Upper lobe of left lung (tissue), 6 donors: ENCODE measurements around the gene LLGL1. TPM values are rescaled to one million over a fixed set of nuclear protein-coding genes. Genes with fewer than 3 reads are reported as not detected.
A peak's percentile ranks its signal among the peaks of the same experiment; 100 is the strongest.

Experiments
- ATAC-seq, 2 donors: fragments of 200-7000 bp; cut with Tn5 transposase; one replicate each; pipeline ENCODE4 v1.9.1; 2022; ENCODE audit warnings: mild to moderate bottlenecking in 2 of 2, moderate library complexity in 2 of 2; ENCODE audit not compliant: low FRiP score in 2 of 2
- DNase-seq, 2 donors: peaks; one replicate each; pipeline ENCODE4 v3.0.0-alpha.2; 2019 to 2020
- H3K27ac ChIP-seq, 4 donors: fragments of 200-600 bp; sonication (generic); one replicate each; pipeline ENCODE4 v1.5.1; 2016 to 2019
- H3K27me3 ChIP-seq, 4 donors: fragments of 200-600 bp; sonication (generic); one replicate each; pipeline ENCODE4 v1.5.1; 2017 to 2019
- H3K36me3 ChIP-seq, 4 donors: fragments of 200-600 bp; sonication (generic); one replicate each; pipeline ENCODE4 v1.5.1; 2016 to 2019
- H3K4me1 ChIP-seq, 4 donors: fragments of 200-600 bp; sonication (generic); one replicate each; pipeline ENCODE4 v1.5.1; 2018 to 2019
- H3K4me3 ChIP-seq, 4 donors: fragments of 200-600 bp; sonication (generic); one replicate each; pipeline ENCODE4 v1.5.1; 2017 to 2019; ENCODE audit warnings: mild to moderate bottlenecking in 2 of 4, moderate library complexity in 1 of 4
- H3K9me3 ChIP-seq, 4 donors: fragments of 200-600 bp; sonication (generic); one replicate each; pipeline ENCODE4 v1.5.1; 2018 to 2019
- EP300 ChIP-seq, 4 donors: sonication (generic); formaldehyde crosslinking; IDR thresholded peaks; one replicate each; pipeline ENCODE4 v1.5.1; 2017; ENCODE audit warnings: antibody characterized with exemption in 4 of 4, control low read depth in 2 of 4
- POLR2A ChIP-seq, 4 donors: fragments of 450-650 bp; IDR thresholded peaks; one replicate each; pipeline ENCODE4 v1.5.1; 2016 to 2017; ENCODE audit warnings: antibody characterized with exemption in 4 of 4, mild to moderate bottlenecking in 2 of 4
- POLR2AphosphoS5 ChIP-seq, 2 donors: sonication (generic); formaldehyde crosslinking; IDR thresholded peaks; one replicate each; pipeline ENCODE4 v1.5.1; 2017; ENCODE audit warnings: antibody characterized with exemption in 2 of 2
- WGBS, 2 donors: methylation state at CpG; one replicate each; pipeline ENCODE4 v1.1.5; 2017 to 2018; 5-methylcytosine and 5-hydroxymethylcytosine counted together
- total RNA-seq, 6 donors: library from RNA; depleted of rRNA in 4 of 6; stranded (reverse); fragments of >200 nt in 4 of 6; gene quantifications; one replicate each; pipeline versions ENCODE4 v1.1.0 to v1.2.1, GENCODE V29; 2016 to 2021
- TF ChIP-seq, protein P1 (sequence below), 6 experiments: fragments of 450-650 bp in 4 of 6; fragments of 200-600 bp in 2 of 6; sonication (generic) in 2 of 6; IDR thresholded peaks; one replicate each; pipeline ENCODE4 v1.5.1; 2016 to 2019; ENCODE audit warnings: antibody characterized with exemption in 6 of 6
- donor health status: DM: no; HTN: no; CAD: no; lungs with moderate emphysema.
- donor health status: DM: no; HTN: yes; CAD: no; lungs with severe emphysema.

LLGL1 gene
- total RNA-seq: 10 to 100 TPM in 5 of 6 donors, 1 to 10 TPM in 1; 9.8 to 16.4 (median 13.8) TPM

DNA sequence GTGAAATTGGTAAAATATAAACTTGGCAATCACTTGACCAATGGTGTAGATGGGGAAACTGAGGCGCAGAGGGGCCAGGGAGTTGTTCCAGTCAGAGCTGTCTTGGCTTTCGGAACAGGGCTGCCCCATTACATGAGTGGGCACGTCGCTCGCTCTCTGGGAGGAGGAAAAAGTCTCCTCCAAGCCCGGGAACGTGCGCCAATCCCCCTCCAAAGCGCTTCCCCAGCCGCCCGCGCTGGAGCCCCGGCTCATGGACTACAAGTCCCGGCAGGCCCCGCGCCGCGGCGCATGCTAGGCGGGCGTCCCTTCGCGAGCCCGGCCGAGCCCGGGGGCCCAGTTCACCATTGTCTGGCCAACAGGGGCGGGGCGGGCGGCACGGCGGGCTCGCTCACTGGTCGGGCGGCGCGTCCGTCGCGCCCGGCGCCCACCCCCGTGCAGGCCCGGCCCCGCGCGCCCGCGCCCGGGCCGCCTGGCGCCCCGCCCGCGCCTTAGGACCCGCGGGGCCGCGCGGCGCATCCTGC is at the start of gene LLGL1:
Gene LLGL1, plus strand, starts transcription at position 515 of the 521 bp plus-strand sequence. CDS start 48 bp downstream, outside the sequence.
- ATAC-seq (peak; percentile 96 to 97), DNase-seq (peak; percentile 98 to 100)
- H3K9me3 ChIP-seq: no peaks in the 10 kb centered on the region
- no peaks in the 10 kb centered on the region for H3K27me3 ChIP-seq
- TF ChIP-seq POLR2AphosphoS5 (IDR thresholded peaks at IDR 0.05): peak in 1 of 2 donors; percentile 17
- TF ChIP-seq, protein P1, sequence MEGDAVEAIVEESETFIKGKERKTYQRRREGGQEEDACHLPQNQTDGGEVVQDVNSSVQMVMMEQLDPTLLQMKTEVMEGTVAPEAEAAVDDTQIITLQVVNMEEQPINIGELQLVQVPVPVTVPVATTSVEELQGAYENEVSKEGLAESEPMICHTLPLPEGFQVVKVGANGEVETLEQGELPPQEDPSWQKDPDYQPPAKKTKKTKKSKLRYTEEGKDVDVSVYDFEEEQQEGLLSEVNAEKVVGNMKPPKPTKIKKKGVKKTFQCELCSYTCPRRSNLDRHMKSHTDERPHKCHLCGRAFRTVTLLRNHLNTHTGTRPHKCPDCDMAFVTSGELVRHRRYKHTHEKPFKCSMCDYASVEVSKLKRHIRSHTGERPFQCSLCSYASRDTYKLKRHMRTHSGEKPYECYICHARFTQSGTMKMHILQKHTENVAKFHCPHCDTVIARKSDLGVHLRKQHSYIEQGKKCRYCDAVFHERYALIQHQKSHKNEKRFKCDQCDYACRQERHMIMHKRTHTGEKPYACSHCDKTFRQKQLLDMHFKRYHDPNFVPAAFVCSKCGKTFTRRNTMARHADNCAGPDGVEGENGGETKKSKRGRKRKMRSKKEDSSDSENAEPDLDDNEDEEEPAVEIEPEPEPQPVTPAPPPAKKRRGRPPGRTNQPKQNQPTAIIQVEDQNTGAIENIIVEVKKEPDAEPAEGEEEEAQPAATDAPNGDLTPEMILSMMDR (IDR thresholded peaks at IDR 0.05): no peak
- H3K4me1 ChIP-seq: peaks cover 15 to 21% (median 16%) of the 10 kb centered on the region in 4 donors
- H3K4me3 ChIP-seq: peak within 1 kb of the TSS; percentile 49 to 88 (median 70)
- H3K27ac ChIP-seq: peak within 1 kb of the TSS in 3 of 4 donors; percentile 36 to 75 (median 65)
- no peaks in the 10 kb centered on the region for H3K36me3 ChIP-seq
- WGBS, 2 donors: 1 to 3% methylated on average over 5 to 21 of the region's 60 CpGs

DNA sequence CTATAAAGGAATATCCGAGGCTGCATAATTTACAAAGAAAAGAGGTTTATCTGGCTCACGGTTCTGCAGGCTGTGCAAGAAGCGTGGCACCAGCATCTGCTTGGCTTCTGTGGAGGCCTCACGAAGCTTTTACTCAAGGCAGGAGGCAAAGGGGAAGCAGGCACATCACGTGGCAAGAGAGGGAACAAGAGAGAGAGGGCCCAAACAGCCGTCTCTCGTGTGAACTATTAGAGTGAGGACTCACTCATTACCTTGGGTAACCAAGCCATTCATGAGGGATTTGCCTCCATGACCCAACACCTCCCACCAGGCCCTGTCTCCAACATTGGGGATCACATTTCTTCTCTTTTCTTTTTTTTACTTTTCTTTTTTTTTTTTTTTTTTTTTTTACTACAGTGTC is 49.3 kb upstream of the LLGL1 start:
- H3K36me3 ChIP-seq: no peaks in the 10 kb centered on the region
- H3K27me3 ChIP-seq: no peaks in the 10 kb centered on the region
- DNase-seq (peak in 1 of 2 donors; percentile 72), ATAC-seq (peak in 1 of 2 donors; percentile 53)
- H3K4me1 ChIP-seq: no peaks in the 10 kb centered on the region
- TF ChIP-seq POLR2AphosphoS5 (IDR thresholded peaks at IDR 0.05): no peak
- TF ChIP-seq POLR2A (IDR thresholded peaks at IDR 0.05): no peak
- TF ChIP-seq, protein P1 (IDR thresholded peaks at IDR 0.05): no peak
- H3K4me3 ChIP-seq: no peak overlapping the region
- WGBS, 2 donors: 70 to 85% methylated on average over 7 of the region's 7 CpGs
- no peaks in the 10 kb centered on the region for H3K9me3 ChIP-seq
- H3K27ac ChIP-seq: no peak overlapping the region

DNA sequence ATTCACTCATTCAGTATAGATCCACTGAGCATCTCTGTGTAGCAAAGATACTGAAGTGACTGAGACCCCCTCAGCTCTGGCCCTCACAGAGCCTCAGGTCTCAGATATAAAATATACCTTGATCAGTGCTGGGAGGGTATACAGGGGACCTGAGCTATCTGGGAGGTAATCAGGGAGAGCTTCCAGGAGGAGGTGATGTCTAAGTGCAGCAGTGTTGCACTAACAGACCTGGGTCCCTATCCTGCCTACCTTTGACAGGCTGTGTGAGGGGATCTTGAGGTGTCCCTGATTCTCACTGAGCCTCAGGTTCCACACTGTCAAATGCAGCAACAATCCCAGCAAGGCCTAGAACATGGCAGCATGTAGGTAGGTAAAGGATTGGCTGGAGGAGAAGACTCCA is 48.3 kb upstream of the LLGL1 start:
- no peaks in the 10 kb centered on the region for H3K27me3 ChIP-seq
- H3K36me3 ChIP-seq: no peaks in the 10 kb centered on the region
- no peak for DNase-seq
- no peak for ATAC-seq
- no peak overlapping the region for H3K27ac ChIP-seq
- no peak overlapping the region for H3K4me3 ChIP-seq
- H3K4me1 ChIP-seq: peaks cover 3 to 7% (median 4%) of the 10 kb centered on the region in 4 donors
- TF ChIP-seq, protein P1 (IDR thresholded peaks at IDR 0.05): no peak
- TF ChIP-seq POLR2AphosphoS5 (IDR thresholded peaks at IDR 0.05) (no peak), POLR2A (IDR thresholded peaks at IDR 0.05) (no peak), EP300 (IDR thresholded peaks at IDR 0.05) (no peak)
- H3K9me3 ChIP-seq: no peaks in the 10 kb centered on the region

DNA sequence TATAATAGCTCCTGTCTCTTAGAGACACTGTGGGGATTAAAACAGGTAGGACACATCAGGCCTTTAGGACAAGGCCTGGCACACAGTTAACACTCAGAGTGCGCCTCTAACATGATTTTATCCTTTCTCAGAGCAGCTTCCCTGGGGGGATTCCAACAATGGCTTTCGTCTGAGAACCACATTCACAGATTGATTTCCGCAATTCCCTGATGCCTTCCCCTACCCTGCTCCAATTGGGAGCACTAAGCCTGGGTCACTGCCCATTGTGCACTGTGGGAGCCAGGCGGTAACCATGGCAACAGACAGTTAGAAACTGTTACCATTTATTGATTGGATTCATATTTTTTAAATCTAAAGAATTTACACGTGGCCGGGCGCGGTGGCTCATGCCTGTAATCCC is 47.7 kb upstream of the LLGL1 start:
- Histone ChIP-seq H3K9me3 (no peaks in the 10 kb centered on the region), H3K4me1 (peaks cover 6 to 12% (median 9%) of the 10 kb centered on the region in 4 donors), H3K27ac (no peak overlapping the region), H3K4me3 (no peak overlapping the region), H3K36me3 (no peaks in the 10 kb centered on the region), H3K27me3 (no peaks in the 10 kb centered on the region)
- TF ChIP-seq POLR2A (IDR thresholded peaks at IDR 0.05) (no peak), POLR2AphosphoS5 (IDR thresholded peaks at IDR 0.05) (no peak), EP300 (IDR thresholded peaks at IDR 0.05) (no peak)
- TF ChIP-seq, protein P1 (IDR thresholded peaks at IDR 0.05): no peak
- DNase-seq (no peak), ATAC-seq (no peak)
- WGBS, 2 donors: 96 to 98% methylated on average over 8 of the region's 8 CpGs

DNA sequence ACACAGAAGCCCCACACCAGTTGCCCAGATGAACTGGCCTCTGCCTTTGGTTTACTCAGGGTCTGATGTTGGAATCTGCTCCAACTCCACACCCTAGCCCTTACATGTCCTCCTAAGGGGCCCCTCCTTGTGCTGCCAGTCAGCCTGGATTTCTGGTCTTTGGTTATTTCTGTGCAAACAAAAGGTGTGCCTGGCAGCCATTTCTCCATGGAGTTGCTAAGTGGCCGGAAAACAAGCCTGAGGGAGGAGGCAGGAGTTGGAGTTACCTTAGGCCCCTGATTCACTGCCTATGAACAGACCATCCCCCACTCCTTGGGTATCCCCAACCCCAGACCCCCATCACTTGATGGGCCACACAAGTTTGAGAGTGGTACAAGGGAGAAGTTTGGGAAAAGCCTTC is 46.2 kb upstream of the LLGL1 start:
- Histone ChIP-seq H3K9me3 (no peaks in the 10 kb centered on the region), H3K4me3 (no peak overlapping the region), H3K36me3 (no peaks in the 10 kb centered on the region), H3K4me1 (peaks cover 6 to 12% (median 9%) of the 10 kb centered on the region in 4 donors), H3K27me3 (no peaks in the 10 kb centered on the region), H3K27ac (no peak overlapping the region)
- ATAC-seq (no peak), DNase-seq (no peak)
- 40 to 50% methylated on average over 1 of the region's 1 CpG for WGBS, 2 donors
- TF ChIP-seq, protein P1 (IDR thresholded peaks at IDR 0.05): no peak
